HG02798 (cell line): ENCODE data around the gene APBB1IP.
"Not testable (repeated sequence)": the region's sequence is repeated elsewhere in the genome, so short reads cannot be mapped to it uniquely, and the experiment has no call there.

ENCODE experiments used
- ATAC-seq: cut with Tn5 transposase; IDR thresholded peaks from one replicate; pipeline ENCODE4 v1.9.1; 2021; ENCODE audit warnings: mild to moderate bottlenecking; ENCODE audit not compliant: unreplicated experiment, poor library complexity

Gene APBB1IP, protein sequence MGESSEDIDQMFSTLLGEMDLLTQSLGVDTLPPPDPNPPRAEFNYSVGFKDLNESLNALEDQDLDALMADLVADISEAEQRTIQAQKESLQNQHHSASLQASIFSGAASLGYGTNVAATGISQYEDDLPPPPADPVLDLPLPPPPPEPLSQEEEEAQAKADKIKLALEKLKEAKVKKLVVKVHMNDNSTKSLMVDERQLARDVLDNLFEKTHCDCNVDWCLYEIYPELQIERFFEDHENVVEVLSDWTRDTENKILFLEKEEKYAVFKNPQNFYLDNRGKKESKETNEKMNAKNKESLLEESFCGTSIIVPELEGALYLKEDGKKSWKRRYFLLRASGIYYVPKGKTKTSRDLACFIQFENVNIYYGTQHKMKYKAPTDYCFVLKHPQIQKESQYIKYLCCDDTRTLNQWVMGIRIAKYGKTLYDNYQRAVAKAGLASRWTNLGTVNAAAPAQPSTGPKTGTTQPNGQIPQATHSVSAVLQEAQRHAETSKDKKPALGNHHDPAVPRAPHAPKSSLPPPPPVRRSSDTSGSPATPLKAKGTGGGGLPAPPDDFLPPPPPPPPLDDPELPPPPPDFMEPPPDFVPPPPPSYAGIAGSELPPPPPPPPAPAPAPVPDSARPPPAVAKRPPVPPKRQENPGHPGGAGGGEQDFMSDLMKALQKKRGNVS

DNA sequence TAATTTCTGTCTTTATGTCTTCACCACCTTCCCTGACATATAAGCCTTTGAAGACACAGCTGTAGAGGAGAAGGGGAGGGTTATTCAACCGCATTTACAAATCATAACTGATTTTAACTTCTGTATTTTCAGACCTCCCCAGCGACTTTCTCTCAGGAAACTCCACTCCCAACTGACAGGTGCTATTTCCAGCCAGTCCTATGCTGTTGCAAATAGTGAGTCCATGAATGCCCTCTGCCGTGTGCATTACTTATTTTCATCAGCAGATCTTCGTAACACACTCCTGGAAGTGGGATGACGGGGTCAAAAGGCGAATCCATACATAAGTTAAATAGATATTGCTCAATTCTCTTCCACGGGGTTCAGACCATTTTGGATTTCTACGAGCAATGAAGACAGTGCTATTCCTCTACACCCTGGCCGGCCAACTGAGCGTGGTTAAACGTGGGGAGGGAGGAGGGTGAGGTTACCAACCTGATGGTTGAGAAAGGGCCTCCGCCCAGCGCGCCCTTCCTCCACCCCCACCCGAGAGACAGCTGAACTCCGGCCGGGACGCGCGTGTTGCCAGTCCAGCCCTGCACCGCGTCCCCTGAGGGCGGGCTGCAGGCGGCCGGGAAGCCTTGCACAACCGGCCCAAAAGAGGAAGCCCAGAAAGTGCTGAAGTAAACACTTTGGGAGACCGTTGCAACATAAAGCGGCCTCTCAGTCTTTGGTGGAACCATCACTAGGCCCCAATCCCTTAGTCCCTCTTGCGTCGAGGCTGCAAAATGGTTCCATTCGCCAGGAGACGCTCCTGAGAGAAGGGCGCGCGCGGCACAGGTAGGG is at the start of gene APBB1IP:
Gene APBB1IP, plus strand, starts transcription at position 705 of the 825 bp plus-strand sequence. CDS start 53,986 bp downstream, outside the sequence.
- ATAC-seq: peak; percentile 72

DNA sequence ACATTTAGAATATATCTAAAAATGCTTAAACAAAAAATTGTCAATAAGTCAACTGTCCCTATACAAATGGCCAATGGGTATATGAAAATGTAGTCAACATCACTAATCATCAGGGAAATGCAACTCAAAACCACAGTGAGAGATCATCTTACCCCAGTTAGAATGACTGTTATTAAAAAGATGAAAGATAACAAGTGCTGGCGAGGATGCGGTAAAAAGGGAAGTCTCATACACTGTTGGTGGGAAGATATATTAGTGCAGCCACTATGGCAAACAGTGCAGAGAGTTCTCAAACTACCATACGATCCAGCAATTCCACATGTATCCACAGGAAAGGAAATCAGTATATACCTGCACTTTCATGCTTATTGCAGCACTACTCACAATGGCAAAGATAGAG is 48.6 kb upstream of the APBB1IP start:
- no peak for ATAC-seq

DNA sequence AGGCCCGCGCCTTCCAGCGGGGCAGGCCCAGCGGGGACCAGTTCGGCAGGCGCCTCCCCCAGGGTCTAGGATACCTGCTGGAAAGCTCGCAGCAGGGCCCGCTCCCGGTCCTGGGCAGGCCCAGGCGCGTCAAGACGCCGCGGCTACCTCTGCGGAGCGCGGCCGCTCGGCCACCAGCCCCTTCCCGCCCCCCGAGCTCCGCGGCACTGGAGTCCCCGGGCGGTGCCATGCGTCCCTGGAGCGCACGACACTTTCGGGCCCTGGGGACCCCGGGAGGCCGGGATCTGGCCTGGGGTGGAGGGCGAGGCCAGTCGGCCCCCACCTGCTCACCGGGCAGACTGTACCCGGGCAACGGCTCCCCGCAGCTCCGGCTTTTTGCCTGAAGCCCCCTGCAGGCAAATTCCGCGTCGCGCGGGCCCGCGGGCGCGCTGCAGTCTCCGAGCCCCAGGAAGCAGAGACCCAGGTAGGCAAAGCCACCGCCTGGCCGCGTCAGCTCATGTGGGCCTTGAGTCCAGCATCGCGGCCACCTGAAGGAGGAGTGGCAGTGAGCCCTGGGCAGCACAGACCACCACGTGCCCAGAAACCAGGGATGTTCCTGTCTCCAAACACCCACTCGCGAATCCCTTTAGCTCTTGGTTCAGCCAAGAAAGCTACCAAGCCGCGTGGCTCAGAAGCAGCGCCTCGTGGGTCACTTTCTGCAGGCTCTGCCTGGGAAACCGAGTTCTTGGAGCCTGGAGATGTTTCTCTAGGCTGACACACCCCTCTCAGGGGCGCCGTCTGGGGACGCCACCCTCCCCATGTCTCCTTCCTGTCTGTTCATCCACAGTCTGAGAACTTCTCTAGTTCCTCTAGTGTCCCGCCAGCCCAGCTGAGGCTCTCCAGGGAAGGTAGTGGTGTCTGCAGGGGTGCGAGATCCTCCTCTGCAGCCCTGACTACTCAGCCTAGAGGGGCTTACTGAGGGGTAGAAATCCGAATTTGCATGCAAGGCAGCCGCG is 46.1 kb upstream of the APBB1IP start:
- ATAC-seq: no peak

DNA sequence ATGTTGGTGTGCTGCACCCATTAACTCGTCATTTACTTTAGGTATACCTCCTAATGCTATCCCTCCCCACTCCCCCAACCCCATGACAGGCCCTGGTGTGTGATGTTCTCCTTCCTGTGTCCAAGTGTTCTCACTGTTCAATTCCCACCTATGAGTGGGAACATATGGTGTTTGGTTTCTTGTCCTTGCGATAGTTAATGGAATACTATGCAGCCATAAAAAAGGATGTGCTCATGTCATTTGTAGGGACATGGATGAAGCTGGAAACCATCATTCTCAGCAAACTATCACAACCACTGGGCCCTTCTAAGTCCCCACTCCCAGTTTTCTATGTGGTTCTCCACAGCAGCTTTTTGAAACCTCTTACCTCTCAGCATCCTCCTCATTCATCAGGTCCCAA is 39.8 kb upstream of the APBB1IP start:
- not testable (repeated sequence) for ATAC-seq

DNA sequence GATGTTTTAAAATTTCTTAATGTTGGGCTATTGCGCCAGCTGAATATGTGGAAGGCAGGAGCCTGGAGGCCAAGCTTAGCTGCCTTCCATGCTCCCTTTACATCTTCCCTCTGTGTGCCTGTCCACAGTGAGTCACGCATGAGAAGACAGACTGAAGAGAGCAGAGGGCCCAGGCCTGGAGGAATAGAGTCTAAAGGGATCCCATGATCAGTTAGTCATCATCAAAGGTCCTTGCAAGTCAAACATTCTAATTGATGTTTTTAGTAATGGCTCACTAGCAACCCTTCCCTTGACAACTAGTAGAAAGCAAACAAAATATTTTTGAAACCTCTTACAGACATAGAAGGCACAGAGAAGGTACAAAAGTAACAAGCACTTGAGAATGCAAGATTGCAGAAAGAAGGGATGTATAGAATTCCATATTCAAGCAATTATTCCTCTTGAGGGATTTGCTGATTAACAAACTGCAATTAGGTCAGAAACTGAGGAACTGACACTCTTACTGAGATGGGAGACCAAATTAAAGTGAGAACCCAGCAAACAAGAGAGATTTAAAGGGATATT is 30.7 kb upstream of the APBB1IP start:
- ATAC-seq: no peak

DNA sequence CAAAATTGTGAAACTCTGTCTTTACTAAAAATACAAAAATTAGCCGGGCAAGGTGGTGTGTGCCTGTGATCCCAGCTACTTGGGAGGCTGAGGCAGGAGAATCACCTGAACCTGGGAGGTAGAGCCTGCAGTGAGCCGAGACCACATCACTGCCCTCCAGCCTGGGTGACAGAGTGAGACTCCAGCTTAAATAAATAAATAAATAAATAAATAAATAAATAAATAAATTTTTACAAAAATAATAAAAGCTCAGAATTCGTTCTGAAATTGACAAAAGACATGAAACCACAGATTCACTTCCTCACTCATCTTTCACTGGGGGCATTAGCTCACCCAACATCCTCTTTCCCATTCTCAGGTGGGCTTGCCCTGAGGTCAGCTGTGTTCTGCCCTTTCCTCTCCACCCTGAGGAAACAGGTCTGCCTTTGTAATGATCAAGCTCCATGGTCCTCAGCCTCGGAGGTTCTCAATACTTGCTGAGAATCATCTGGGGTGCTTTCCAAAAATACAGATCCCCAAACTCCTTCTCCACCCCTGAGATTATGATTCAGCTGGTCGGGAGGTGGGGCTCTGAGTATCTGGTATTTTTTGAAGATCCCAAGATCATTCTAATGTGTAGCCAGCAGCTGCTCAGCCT is 29.2 kb upstream of the APBB1IP start:
- ATAC-seq: peak; percentile 67

DNA sequence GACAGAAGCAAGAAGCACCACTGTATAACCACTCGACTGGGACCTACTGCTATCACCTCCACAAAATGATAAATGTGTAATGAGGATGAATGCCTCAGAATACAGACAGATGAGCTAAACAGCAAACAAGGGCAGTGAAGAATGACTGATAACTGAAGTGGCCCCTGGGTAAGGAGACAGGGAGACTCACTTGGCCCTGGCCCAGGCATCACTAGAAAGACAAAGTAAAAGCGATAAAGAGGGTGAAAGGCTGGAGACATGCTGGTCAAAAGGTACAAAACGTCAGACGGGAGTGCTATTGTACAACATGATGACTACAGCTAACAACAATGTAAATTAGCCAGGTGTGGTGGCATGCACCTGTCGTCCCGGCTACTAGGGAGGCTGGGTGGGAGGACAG is 27.8 kb upstream of the APBB1IP start:
- ATAC-seq: no peak

DNA sequence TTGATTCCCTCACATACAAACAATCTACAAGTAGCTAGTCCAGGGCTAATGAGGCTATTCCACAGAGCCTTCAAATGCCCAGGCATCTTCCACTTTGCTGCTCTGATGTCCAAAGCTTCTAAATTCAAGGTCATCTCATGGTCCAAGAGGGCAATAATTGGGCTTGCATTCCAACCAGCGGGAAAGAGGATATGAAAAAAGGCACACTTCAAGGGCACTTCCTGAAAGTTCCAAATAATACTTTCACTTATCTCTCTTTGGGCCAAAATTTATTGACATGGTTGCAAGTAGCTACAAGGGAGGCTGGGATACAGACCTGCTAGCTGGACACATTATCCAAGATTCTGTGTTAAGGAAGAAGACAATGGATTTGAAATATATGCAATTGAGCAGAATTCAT is 25.2 kb upstream of the APBB1IP start:
- ATAC-seq: no peak

DNA sequence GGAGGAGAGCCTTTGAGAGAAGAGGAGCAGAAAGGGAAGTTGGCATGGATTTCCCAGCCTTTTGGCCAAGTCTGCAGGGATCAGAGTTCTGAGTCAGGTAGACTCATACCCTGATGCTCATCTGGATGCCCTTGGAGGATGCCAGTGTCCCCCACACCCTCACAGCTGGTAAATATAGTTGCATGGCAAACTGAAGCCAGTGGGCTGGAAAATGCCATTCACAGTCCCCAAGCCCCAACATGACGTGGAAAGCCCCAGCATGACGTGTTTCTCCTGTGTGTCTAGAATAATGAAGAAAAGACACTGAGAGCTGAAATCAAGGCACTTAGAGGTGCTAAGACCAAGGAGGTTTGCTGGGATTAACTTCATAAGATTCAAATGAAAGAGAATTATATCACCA is 24.8 kb upstream of the APBB1IP start:
- no peak for ATAC-seq

DNA sequence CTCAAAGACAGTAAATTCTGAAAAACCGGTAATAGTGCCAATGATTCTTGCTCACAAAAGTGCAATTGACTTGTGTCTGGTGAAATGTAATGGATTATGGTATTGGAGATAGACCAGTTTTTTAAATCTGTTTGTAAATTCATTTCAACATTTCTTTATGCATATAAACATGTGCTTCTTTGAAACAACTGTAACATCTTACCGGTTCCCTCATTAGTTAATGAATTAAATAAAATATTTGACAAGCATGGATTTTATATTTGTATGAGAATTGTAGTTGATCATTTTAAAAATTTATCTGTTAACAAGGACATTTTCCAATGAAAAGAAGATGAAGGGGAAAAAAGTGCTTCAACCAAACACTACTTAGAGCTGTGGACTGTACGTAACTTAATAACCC is 21.0 kb upstream of the APBB1IP start:
- no peak for ATAC-seq

DNA sequence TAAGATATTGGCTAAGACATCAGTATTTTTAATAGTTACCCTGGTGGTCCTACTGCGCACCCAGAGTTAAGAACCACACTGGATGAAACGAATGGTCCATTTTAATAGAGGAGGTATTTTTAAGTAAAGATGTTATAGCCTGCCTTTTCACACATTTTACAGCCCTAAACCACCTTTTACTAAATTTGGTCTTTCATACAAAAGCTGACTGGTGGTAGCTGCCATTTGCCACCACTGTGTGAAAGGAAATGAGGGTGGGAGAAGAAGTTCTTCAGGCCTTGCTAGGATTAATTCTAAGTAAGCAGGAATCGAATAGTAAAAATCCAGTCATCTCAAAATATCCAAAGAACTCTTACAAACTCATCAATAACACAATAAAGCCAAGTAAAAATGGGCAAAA is 15.2 kb upstream of the APBB1IP start:
- ATAC-seq: no peak

DNA sequence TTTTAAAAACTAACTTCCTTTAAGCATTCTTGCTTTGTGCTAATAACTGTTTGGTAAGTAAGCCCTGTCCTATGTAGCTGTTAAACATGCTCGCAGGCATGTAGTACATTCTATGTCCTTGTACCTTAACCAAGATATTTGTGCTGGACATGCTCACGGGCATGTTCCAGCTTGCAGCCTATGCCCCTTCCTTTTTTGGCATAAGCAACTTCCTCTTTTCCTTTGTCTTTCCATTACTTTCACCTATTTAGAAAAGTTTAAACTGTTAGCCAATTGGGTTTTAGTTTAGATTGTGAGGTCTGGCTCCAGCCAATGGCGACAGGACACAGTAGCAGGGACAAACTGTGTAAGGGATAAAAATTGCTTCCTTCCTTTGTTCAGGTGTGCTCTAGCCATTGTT is 14.4 kb upstream of the APBB1IP start:
- no peak for ATAC-seq

DNA sequence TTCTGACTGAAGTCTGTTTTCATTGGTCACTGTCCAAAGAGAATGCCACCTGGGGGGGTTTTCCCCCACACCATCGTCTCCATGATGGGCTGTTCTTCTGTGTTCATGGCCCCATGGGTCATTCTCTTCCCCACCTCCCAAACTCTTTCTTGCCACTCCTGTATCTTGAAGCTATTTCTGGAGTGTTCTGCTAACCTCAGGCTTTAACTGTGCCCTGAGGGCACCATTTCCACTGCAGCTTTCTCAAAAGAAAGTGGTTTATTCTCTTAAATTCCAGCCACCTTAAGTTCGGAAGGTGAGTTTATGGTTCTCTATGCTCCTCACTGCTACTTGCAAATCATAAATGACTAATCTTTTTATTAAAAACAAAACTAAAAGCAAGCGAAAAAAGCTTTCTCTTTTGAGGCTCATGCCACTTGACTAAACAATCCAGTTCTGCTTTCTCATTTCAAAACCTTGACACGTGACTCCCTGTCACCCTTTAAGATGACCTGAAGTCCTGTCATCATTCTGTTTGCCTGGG is 7.4 kb upstream of the APBB1IP start:
- peak; percentile 94 for ATAC-seq

DNA sequence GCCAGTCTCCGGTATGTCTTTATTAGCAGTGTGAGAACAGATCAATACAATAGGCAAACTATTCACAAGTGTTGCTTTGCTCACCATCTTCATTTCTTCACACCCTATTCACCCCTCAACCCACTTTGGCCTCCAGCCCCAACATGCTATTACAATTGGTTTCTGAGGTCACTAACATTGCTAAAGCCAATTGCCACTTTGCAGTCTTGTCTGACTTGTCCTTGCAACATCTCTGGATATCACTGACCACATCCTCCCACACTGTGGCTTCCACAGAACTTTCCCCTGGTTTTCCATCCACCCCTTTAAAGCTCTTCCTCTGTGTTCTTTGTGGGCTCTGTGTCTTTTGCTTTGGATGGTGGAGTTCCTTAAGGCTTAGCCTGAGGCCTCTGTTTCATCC is 5.2 kb upstream of the APBB1IP start:
- ATAC-seq: no peak

DNA sequence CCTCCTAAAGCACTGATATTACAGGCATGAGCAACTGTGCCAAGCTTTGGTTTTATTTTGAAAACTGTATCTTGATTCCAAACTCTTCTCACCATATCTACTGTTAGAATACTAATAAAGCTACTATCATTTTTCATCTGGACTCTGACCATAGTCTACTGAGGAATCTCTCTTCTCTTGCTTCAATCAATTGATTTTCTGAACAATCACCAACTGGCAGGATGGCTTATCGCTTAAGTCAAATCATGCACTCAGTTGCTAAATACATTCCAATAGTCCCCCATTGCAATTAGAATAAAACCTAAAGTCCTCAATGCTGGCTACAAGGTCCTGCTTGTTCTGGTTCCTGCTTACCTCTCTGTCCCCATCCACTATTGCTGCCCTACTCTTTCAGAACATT is 2.3 kb upstream of the APBB1IP start:
- ATAC-seq: no peak

DNA sequence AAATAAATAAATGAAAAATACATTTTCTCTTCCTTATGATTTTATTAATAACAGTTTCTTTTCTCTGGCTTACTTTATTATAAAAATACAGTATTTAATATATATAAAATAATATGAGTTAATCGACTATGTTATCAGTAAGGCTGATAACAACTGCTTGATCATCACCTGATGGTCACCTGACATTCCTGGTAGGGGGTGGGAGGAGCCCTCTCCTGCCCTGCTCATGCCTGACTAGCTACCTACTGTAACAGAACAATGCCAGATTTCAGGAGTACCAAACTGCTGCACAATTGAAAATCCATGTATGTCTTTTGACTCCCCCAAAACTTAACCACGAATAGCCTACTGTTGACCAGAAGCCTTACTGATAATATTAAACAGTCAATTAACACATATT is 1.3 kb upstream of the APBB1IP start:
- ATAC-seq: no peak

DNA sequence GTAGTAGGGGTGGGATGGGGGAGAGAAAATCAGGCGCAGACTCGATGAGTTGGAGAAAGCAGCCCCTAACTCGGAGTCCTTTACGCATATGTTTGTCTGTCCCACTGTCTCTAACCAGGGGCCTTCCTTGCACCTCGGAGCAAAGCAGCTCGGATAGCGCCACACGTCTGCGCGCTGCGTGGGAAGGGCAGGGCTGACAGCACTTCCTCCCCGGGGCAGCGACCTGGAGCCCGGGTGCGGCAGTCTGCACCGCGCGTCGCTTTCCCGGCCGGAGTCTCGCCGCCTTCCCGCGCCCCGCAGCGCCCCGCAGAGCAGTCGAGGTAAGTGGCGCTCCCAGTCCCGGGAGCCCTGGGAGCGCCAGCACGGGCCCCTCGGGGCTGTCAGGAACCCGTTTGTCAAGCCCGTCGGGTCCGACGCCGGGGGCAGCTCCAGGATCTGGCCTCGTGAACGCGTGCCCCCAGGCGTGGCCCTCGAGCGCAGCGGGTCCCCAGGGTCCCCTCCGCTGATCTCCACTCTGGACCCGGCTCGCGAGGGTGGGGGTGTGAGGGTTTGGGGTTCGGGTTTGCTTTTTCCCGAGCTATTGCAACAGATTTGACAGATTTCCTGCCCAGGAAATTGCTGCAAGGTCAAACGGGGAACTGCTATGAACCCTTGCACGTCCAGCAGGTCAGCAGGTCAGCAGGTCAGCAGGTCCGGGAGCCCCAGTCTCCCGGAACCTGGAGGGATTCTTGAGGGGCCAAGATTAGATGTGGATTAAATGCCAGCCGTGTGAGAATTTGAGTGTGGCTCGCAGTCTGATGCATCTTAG is 597 bp downstream of the APBB1IP start:
- ATAC-seq: peak; percentile 71
